Right lobe of liver (tissue), 4 donors: ENCODE results near the gene RPUSD2.

Source experiments
- CTCF ChIP-seq, 4 donors: fragments of 200-600 bp in 3 of 4; fragments of 450-650 bp in 1 of 4; IDR thresholded peaks; one replicate each; pipeline versions ENCODE4 v1.5.1 to v1.8.0; 2016 to 2022; ENCODE audit warnings: antibody characterized with exemption in 4 of 4, mild to moderate bottlenecking in 2 of 4
- POLR2A ChIP-seq: fragments of 450-650 bp; IDR thresholded peaks from one replicate; pipeline ENCODE4 v1.6.1; 2017; ENCODE audit warnings: antibody characterized with exemption, mild to moderate bottlenecking
- donor health status: DM: no; HTN: no; CAD: no.
- donor health status: DM: no; HTN: no; CAD: no.
- donor health status: DM: no; HTN: yes; CAD: no.

- TF ChIP-seq POLR2A (no peak), CTCF (IDR thresholded peaks at IDR 0.05) (no peak)
Measured at GRCh38 chr15:40623361-40623760, 54.3 kb downstream of the RPUSD2 start.
